MCF 10A (cell line): ENCODE measurements around the gene GOLGA2. TPM values are rescaled to one million over a fixed set of nuclear protein-coding genes. Genes with fewer than 3 reads are reported as not detected.

Experiments used
- BruUV-seq: library from RNA; stranded (reverse); fragments of 400-500 nt; replicated peaks from 2 replicates; lab custom pipeline; 2021; lab: Mats Ljungman, UMichigan
- CTCF ChIA-PET: fragments of 300-600 bp; sonication (Branson Sonifier 250); formaldehyde crosslinking; extraction: SDS; loops from one replicate; lab custom pipeline; 2021; ENCODE audit warnings: antibody characterized with exemption, inconsistent platforms; lab: Yijun Ruan, JAX
- POLR2A ChIA-PET: fragments of 300-600, 350-650 bp; sonication (Branson Sonifier 250); formaldehyde crosslinking; extraction: SDS; loops from one replicate; lab custom pipeline; 2020; ENCODE audit warnings: antibody characterized with exemption, inconsistent platforms; lab: Yijun Ruan, JAX
- DNase-seq: peaks from one replicate; pipeline ENCODE4 v3.0.0-alpha.2; 2018; ENCODE audit not compliant: unreplicated experiment
- H3K27ac Mint-ChIP-seq: one replicate; pipeline ENCODE4 v1.8.0; 2022; ENCODE audit warnings: mild to moderate bottlenecking, low read depth, mixed read lengths; ENCODE audit not compliant: unreplicated experiment
- H3K27me3 Mint-ChIP-seq: one replicate; pipeline ENCODE4 v1.8.0; 2022; ENCODE audit warnings: mixed read lengths; ENCODE audit not compliant: insufficient read depth, unreplicated experiment
- H3K36me3 Mint-ChIP-seq: one replicate; pipeline ENCODE4 v1.8.0; 2022; ENCODE audit warnings: mild to moderate bottlenecking, moderate library complexity, mixed read lengths; ENCODE audit not compliant: insufficient read depth, unreplicated experiment
- H3K4me1 Mint-ChIP-seq: one replicate; pipeline ENCODE4 v1.8.0; 2022; ENCODE audit warnings: mixed read lengths; ENCODE audit not compliant: insufficient read depth, unreplicated experiment
- H3K4me3 Mint-ChIP-seq: one replicate; pipeline ENCODE4 v1.8.0; 2022; ENCODE audit warnings: mild to moderate bottlenecking, moderate library complexity, mixed read lengths; ENCODE audit not compliant: unreplicated experiment
- H3K9me3 Mint-ChIP-seq: one replicate; pipeline ENCODE4 v1.8.0; 2022; ENCODE audit warnings: mixed read lengths; ENCODE audit not compliant: unreplicated experiment
- intact Hi-C: fragments of 100-400 bp; cut with micrococcal nuclease; formaldehyde crosslinking; loops from 2 replicates; pipeline ENCODE4 v1.14.1; 2022
- total RNA-seq: library from RNA; stranded (reverse); gene quantifications from 2 replicates; pipeline ENCODE4 v1.2.3, GENCODE V29; 2022
- TF ChIP-seq, protein P1 (sequence below): fragments of 200-600 bp; IDR thresholded peaks from one replicate; pipeline ENCODE4 v1.8.0; 2022; ENCODE audit warnings: antibody characterized with exemption, mild to moderate bottlenecking; ENCODE audit not compliant: unreplicated experiment

Gene GOLGA2
- total RNA-seq, 1 experiment from 2014 or later: 124 TPM

DNA sequence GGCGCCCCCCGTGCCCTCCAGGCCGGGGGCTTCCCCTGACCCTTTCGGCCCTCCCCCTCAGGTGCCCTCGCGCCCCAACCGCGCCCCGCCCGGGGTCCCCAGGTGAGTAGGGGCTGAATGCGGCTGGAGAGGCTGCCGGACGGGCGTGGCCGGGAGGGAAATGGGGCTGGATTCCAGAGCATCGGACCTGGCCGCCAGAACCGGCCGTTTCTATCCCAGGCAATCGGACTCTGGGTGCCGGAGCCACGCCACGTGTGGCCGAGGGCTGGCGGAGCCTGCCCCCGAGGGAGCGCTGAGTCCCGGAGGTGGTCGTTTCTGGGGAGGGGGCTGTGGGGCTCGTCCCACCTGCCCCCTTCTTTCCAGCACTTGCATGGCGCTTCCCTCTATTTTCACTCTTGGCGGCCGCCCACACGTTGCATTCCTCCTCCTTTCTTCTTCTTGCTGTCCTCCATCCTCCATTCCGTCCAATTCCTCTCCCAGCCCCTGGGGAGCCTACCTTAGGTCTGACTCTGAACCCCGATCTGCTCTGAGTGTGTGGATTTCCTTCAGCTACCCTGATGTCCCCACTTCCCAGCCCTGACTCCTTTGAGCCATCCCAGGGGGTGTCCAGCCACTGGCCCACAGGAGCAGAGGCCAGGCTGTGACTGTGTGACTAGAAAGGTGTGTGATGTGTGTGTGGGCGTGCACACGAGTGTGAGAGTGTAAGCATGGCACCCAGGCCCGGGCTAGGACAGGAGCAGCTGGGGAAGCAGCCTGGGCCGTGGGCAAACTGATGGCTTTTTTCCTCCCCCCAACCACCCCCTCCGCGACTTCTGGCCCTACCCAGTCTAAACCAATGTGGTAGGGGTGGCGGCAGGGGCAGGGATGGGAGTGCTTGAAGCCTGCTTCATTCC, 24.7 kb downstream of the GOLGA2 start:
- intact Hi-C loops: no loop called here
- peaks cover 9% of the 10 kb centered on the region for H3K36me3 Mint-ChIP-seq
- POLR2A ChIA-PET: interaction anchor here (0.9 to 1.1 kb wide), 3 partner anchors 9 to 25 kb away, joined by 3 to 4 read pairs (median 3); partner anchors contain the start of genes GOLGA2 and SWI5
- no peak for DNase-seq
- H3K27me3 Mint-ChIP-seq: no peaks in the 10 kb centered on the region
- CTCF ChIA-PET: interaction anchor here (0.8 kb wide), 1 partner anchor 42 kb away, joined by 5 read pairs; no protein-coding TSS in a partner anchor
- BruUV-seq: no TSS peak
- H3K4me1 Mint-ChIP-seq: peaks cover 17% of the 10 kb centered on the region
- H3K9me3 Mint-ChIP-seq: no peaks in the 10 kb centered on the region
- H3K27ac Mint-ChIP-seq: no peak overlapping the region
- H3K4me3 Mint-ChIP-seq: peak overlapping the region; percentile 73
- TF ChIP-seq, protein P1, sequence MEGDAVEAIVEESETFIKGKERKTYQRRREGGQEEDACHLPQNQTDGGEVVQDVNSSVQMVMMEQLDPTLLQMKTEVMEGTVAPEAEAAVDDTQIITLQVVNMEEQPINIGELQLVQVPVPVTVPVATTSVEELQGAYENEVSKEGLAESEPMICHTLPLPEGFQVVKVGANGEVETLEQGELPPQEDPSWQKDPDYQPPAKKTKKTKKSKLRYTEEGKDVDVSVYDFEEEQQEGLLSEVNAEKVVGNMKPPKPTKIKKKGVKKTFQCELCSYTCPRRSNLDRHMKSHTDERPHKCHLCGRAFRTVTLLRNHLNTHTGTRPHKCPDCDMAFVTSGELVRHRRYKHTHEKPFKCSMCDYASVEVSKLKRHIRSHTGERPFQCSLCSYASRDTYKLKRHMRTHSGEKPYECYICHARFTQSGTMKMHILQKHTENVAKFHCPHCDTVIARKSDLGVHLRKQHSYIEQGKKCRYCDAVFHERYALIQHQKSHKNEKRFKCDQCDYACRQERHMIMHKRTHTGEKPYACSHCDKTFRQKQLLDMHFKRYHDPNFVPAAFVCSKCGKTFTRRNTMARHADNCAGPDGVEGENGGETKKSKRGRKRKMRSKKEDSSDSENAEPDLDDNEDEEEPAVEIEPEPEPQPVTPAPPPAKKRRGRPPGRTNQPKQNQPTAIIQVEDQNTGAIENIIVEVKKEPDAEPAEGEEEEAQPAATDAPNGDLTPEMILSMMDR: no peak

DNA sequence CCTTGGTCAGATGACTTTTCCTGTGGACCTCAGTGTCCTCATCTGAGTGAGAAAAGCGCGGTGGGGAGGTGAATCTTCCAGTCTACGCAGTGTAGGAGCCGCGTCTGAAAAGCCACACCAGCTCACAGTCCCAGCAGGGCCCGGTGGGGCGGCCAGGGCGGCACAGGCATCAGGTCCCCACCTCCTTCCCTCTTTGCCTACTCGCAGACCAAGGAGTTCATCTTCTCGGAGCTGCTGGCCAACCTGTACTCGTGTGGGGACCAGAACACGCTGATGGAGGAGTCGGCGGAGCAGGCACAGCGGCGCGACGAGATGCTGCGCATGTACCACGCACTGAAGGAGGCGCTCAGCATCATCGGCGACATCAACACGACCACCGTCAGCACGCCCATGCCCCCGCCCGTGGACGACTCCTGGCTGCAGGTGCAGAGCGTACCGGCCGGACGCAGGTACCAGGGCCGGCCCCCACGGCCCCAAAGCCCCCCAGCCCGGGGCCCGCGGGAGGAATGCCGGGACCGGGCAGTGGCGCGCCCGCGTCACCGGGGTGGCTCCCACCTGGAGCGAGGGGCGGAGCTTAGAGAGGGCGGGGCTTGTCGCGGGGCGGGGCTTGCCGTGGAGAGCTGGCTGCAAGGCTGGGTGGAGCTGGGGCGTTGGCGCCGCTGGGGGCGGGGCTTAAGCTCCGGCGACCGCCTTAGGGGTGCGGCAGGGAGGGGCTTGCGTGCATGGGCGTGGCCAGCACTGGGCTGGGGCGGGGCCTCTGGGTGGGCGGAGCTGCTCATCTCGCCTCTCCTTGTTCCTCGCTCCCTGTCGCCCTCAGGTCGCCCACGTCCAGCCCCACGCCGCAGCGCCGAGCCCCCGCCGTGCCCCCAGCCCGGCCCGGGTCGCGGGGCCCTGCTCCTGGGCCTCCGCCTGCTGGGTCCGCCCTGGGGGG, 25.6 kb downstream of the GOLGA2 start:
- no TSS peak for BruUV-seq
- Mint-ChIP-seq H3K27ac (no peak overlapping the region), H3K36me3 (no peaks in the 10 kb centered on the region), H3K9me3 (no peaks in the 10 kb centered on the region), H3K4me3 (peak overlapping the region; percentile 73), H3K4me1 (peaks cover 17% of the 10 kb centered on the region), H3K27me3 (no peaks in the 10 kb centered on the region)
- CTCF ChIA-PET: interaction anchor here (0.8 to 1.2 kb wide), 3 partner anchors 12 to 112 kb away, joined by 3 to 5 read pairs (median 4); no protein-coding TSS in a partner anchor
- DNase-seq: peak; percentile 90
- TF ChIP-seq, protein P1: no peak
- intact Hi-C loops: no loop called here
- POLR2A ChIA-PET: interaction anchor here (0.9 to 1.1 kb wide), 3 partner anchors 10 to 26 kb away, joined by 3 to 4 read pairs (median 3); partner anchors contain the start of genes GOLGA2 and SWI5

DNA sequence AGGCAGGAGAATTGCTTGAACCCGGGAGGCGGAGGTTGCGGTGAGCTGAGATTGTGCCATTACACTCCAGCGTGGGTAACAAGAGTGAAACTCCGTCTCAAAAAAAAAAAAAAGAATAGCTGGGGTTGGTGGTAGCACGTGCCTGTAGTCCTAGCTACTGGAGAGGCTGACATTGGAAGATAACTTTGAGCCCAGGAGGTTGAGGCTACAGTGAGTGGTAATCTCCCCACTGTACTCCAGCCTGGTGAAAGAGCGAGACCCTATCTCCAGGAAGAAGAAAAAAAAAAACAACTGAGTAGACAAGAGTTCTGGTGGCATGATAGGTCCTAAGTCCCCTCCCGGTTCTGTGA, 26.3 kb downstream of the GOLGA2 start:
- H3K27ac Mint-ChIP-seq: no peak overlapping the region

More for the DNA sequence above, 26.3 kb downstream of the GOLGA2 start:
- no peak overlapping the region for H3K4me3 Mint-ChIP-seq
- BruUV-seq: no TSS peak
- no peaks in the 10 kb centered on the region for H3K36me3 Mint-ChIP-seq
- H3K9me3 Mint-ChIP-seq: no peaks in the 10 kb centered on the region
- POLR2A ChIA-PET: no interaction called here
- CTCF ChIA-PET: interaction anchor here (0.9 to 1.2 kb wide), 2 partner anchors 13 to 113 kb away, joined by 3 to 4 read pairs; no protein-coding TSS in a partner anchor
- intact Hi-C loops: no loop called here
- TF ChIP-seq, protein P1: no peak
- DNase-seq: no peak
- H3K4me1 Mint-ChIP-seq: peaks cover 13% of the 10 kb centered on the region
- H3K27me3 Mint-ChIP-seq: no peaks in the 10 kb centered on the region
